ENCODE data around the gene PRDM2.
"Not testable (repeated sequence)": the region's sequence is repeated elsewhere in the genome, so short reads cannot be mapped to it uniquely, and the experiment has no call there.

Gene PRDM2

GRCh38 chr1:13681921-13682320 is 18.1 kb upstream of the PRDM2 start:
- no peak for TF ChIP-seq CTCF (IDR thresholded peaks at IDR 0.05; ENCODE audit: control insufficient read depth, insufficient read depth, low read depth, low read length, missing control alignments)
- no peak for DNase-seq (ENCODE audit: low read depth)
- no peak overlapping the region for H3K4me3 ChIP-seq (ENCODE audit: control insufficient read depth, low read depth, low read length)

GRCh38 chr1:13682444-13682843 is 17.5 kb upstream of the PRDM2 start:
- DNase-seq (ENCODE audit: low read depth) = no peak
- TF ChIP-seq CTCF (IDR thresholded peaks at IDR 0.05; ENCODE audit: control insufficient read depth, insufficient read depth, low read depth, low read length, missing control alignments) = no peak
- no peak overlapping the region for H3K4me3 ChIP-seq (ENCODE audit: control insufficient read depth, low read depth, low read length)

GRCh38 chr1:13683206-13683605 is 16.8 kb upstream of the PRDM2 start:
- no peak overlapping the region for H3K4me3 ChIP-seq (ENCODE audit: control insufficient read depth, low read depth, low read length)
- DNase-seq (ENCODE audit: low read depth) = no peak
- no peak for TF ChIP-seq CTCF (IDR thresholded peaks at IDR 0.05; ENCODE audit: control insufficient read depth, insufficient read depth, low read depth, low read length, missing control alignments)

- no peak for TF ChIP-seq CTCF (IDR thresholded peaks at IDR 0.05; ENCODE audit: control insufficient read depth, insufficient read depth, low read depth, low read length, missing control alignments)
- no peak overlapping the region for H3K4me3 ChIP-seq (ENCODE audit: control insufficient read depth, low read depth, low read length)
- DNase-seq (ENCODE audit: low read depth) = no peak
Measured at GRCh38 chr1:13687151-13687715, 12.8 kb upstream of the PRDM2 start.

- not testable (repeated sequence) for H3K4me3 ChIP-seq (ENCODE audit: control insufficient read depth, low read depth, low read length); DNase-seq (ENCODE audit: low read depth)
Measured at GRCh38 chr1:13693094-13693493, 6.9 kb upstream of the PRDM2 start.

GRCh38 chr1:13694886-13695684 is 4.9 kb upstream of the PRDM2 start:
- no peak overlapping the region for H3K4me3 ChIP-seq (ENCODE audit: control insufficient read depth, low read depth, low read length)
- DNase-seq (ENCODE audit: low read depth) = no peak
- no peak for TF ChIP-seq CTCF (IDR thresholded peaks at IDR 0.05; ENCODE audit: control insufficient read depth, insufficient read depth, low read depth, low read length, missing control alignments)

- no peak for DNase-seq (ENCODE audit: low read depth)
- H3K4me3 ChIP-seq (ENCODE audit: control insufficient read depth, low read depth, low read length) = no peak overlapping the region
- TF ChIP-seq CTCF (IDR thresholded peaks at IDR 0.05; ENCODE audit: control insufficient read depth, insufficient read depth, low read depth, low read length, missing control alignments) = no peak
Measured at GRCh38 chr1:13697738-13698137, 2.2 kb upstream of the PRDM2 start.
